ENCODE measurements around the gene OPCML.

OPCML gene

GRCh38 chr11:132669949-132670348 lies 862.4 kb downstream of the OPCML start:
- no peak for DNase-seq (ENCODE audit: extremely low spot score)
- POLR2A ChIA-PET = no interaction called here
- no peak for TF ChIP-seq CTCF (IDR thresholded peaks at IDR 0.05; ENCODE audit: control extremely low read depth, extremely low read depth, low read depth, missing control alignments)
- CTCF ChIA-PET = no interaction called here

GRCh38 chr11:132665205-132665604 lies 867.1 kb downstream of the OPCML start:
- DNase-seq (ENCODE audit: extremely low spot score) = no peak
- ChIA-PET CTCF (interaction anchor here (1.3 kb wide), 1 partner anchor 19 kb away, joined by 3 read pairs; no protein-coding TSS in a partner anchor), POLR2A (no interaction called here)
- TF ChIP-seq CTCF (IDR thresholded peaks at IDR 0.05; ENCODE audit: control extremely low read depth, extremely low read depth, low read depth, missing control alignments) = no peak

GRCh38 chr11:132658696-132659095 lies 873.6 kb downstream of the OPCML start:
- CTCF ChIA-PET = no interaction called here
- DNase-seq (ENCODE audit: extremely low spot score) = no peak
- no peak for TF ChIP-seq CTCF (IDR thresholded peaks at IDR 0.05; ENCODE audit: control extremely low read depth, extremely low read depth, low read depth, missing control alignments)
- POLR2A ChIA-PET = no interaction called here

- POLR2A ChIA-PET = no interaction called here
- no peak for TF ChIP-seq CTCF (IDR thresholded peaks at IDR 0.05; ENCODE audit: control extremely low read depth, extremely low read depth, low read depth, missing control alignments)
- CTCF ChIA-PET = no interaction called here
- DNase-seq (ENCODE audit: extremely low spot score) = no peak
Observed at GRCh38 chr11:132658004-132658403, 874.3 kb downstream of the OPCML start.

GRCh38 chr11:132655187-132655855 lies 877.0 kb downstream of the OPCML start:
- POLR2A ChIA-PET = no interaction called here
- no peak for DNase-seq (ENCODE audit: extremely low spot score)
- CTCF ChIA-PET = interaction anchor here (0.9 to 1.8 kb wide), 3 partner anchors 16 to 30 kb away, joined by 3 to 8 read pairs (median 4); no protein-coding TSS in a partner anchor
- no peak for TF ChIP-seq CTCF (IDR thresholded peaks at IDR 0.05; ENCODE audit: control extremely low read depth, extremely low read depth, low read depth, missing control alignments)

- ChIA-PET CTCF (interaction anchor here (1.0 to 1.6 kb wide), 2 partner anchors 9 to 158 kb away, joined by 3 to 5 read pairs; no protein-coding TSS in a partner anchor), POLR2A (no interaction called here)
- no peak for DNase-seq (ENCODE audit: extremely low spot score)
- TF ChIP-seq CTCF (IDR thresholded peaks at IDR 0.05; ENCODE audit: control extremely low read depth, extremely low read depth, low read depth, missing control alignments) = no peak
Observed at GRCh38 chr11:132653237-132653636, 879.1 kb downstream of the OPCML start.
